OCI-M2 (cell line): ENCODE results near the gene JAK1.
A peak's percentile ranks its signal among the peaks of the same experiment; 100 is the strongest.

Source experiments
- DNase-seq: peaks from one replicate; lab custom pipeline; 2025; ENCODE audit not compliant: unreplicated experiment; lab: John Stamatoyannopoulos, UW

The JAK1 gene

DNA sequence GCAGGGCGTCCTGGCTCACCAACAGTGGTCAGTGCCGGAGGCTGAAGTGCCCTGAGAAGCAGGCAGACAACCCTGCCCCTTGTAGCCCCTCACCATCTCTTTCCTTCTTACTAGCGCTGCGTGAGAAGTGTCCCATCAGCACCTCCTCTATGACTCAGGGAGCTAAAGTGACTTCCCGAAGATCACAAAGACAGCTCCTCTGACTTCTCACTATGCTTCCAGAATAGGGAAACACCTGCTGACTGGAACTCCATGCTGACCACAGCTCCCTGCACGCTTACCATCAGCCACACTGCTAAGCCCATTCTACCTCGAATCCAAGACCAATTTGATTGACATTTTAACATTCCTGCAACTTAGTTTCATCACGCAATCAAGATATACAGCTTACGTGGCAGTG is 92.8 kb downstream of the JAK1 start:
- no peak for DNase-seq

DNA sequence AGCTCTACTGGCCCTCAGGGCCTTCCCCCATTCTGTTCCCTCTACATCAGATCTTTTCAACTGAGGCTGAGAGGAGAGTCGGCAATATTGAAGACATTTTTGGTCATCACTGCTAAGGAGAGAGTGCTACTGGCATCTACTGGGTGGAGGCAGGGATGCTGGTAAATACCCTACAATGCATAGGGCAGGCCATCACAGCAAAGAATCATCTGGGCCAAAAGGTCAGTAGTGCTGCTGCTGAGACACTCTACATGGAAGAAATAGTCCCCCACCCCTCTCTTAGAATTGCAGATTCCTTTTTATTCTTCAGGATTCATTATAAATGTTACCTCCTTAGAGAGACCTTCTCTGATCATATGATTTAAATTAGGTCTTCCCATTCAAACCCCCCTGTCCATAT is 94.3 kb downstream of the JAK1 start:
- DNase-seq: no peak

DNA sequence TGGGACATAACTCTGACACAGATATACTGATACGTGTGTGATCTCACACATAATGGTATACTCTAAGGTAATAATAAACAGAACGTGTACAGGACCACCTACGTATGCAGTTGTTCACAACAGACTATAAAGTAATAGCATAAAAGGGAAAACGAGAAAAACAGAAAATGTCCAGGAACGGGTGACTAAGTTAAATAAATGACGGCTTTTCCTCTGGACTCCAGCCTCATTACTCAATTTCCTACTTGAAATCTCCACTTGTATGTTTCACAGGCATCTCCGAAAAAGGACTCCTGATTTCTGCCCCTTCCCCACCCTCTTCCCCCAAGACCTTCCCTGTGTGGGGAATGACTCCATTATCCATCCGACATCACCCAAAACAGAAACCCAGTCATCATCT is 95.1 kb downstream of the JAK1 start:
- DNase-seq: no peak

DNA sequence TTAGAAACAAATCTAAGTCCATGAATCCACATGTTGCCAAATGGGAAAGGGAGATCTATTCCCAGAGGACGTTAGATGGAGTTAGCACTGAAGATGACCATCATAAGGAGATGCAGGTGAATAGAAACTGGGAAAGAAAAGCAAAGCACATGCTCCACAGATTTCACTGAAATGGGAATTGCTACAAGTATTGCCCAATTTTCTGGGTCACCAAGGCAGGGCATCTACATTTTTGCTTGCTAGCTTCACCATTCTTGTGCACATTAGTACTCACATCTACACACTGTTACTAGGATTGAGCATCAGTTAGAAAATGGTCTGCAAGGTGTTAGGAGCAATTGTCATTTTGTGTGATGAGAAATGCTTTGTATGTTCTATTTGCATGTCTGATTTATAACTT is 99.1 kb downstream of the JAK1 start:
- DNase-seq: no peak

DNA sequence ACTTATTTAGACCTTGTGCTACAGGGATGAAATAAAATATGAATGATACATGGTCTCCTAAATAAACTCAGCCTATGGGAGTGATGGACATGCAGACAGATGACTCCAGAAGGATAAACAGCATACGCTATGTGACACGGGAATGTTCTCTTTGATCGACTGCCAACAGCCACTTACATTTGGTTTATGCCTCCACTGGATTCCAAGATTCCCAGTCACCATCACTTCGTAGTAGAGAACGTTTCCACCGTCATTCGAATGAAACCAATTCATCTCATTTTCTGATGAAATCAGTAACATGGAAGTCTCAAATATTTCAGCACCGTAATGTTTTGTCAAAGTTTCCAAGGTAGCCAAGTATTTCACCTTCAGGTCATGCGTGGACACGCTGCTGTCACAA is 99.7 kb downstream of the JAK1 start:
- DNase-seq: no peak

DNA sequence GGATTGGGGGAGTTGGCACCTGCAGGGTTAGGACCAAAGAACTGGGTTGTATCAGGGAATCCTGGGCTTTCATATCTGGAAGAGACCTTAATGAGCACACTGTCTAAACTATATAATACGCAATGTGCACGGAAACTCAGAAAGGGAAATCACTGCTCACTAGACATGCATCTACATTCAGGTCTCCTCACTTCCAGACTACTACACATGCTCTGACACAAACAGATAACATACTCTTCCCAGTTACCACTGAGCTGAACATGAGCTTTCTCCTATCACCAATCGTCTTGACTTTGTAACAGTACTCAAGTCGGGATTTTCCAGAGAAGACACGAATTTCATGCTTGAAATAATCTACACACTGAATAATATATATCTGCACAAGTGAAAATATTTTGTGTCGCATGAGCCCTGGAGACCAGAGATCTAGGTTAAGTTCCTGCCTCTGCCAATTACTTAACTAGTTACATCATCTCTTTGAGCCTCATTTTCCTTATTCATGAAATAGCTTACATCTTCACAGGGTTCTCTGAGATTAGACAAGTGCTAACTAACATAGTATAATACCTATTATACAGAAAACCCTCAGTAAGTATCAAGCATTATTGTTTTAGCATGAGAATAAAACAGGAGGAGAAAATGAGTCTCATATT is 101.1 kb downstream of the JAK1 start:
- DNase-seq: no peak

DNA sequence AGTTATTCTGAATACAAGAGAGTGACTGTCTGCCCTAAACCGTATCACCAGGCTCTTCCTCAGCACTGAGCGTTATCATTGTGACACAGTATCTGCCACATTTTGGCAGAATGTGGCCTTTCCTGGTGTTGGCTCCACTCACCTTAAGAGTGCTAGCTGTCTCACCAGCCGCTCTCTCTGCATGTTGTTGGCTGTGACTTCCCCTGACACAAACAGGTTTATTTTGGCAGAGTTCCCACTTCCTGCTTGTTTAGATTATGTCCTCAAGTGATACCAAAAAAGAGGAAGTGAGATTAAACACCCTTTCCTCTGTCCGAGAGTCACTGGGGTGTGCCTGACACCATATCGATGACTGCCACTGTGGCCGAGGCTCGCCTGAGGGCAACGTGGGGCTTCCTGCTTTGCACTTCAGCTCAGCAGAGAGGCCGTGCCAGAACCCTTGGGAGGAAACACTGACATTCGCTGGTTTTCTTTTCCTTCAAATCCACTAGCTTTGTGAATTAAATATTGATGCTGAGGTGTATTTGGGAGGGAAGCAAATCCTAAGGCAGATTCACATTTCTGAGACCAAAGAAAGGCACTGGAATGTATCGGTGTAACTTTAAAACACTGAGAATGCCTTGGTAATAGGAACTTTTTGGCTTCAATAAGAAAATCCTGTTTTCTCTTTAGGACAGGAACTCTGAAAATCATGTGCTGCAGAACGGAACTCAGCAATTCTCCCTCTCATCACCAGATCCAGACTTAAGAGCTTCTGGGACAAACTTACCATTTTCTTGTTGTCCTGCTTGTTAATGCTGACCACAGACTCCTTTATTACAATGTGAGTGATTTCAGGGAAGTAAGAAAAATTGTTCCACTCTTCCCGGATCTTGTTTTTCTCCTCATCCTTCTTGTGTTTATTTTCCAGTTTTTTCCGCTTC is 102.1 kb downstream of the JAK1 start:
- peak; percentile 75 for DNase-seq

DNA sequence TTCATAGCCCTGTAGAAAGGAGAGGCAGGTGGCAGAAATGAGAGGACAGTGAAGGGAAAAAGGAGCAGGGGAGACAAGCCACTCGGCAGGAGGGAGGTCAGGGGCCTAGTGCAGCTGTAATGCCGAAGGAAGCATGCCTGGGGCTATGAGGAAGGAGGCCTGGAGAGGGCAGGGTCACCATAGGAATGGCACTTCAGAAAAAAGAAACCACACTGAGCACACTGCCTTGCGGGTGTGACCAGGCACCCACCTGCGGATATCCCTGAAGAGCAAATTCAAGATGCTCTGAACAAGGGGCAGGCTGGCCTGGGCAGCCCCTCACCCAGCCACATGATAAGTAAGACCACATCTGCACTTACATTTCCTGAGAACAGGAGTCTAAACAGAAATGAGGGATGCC is 104.7 kb downstream of the JAK1 start:
- no peak for DNase-seq

DNA sequence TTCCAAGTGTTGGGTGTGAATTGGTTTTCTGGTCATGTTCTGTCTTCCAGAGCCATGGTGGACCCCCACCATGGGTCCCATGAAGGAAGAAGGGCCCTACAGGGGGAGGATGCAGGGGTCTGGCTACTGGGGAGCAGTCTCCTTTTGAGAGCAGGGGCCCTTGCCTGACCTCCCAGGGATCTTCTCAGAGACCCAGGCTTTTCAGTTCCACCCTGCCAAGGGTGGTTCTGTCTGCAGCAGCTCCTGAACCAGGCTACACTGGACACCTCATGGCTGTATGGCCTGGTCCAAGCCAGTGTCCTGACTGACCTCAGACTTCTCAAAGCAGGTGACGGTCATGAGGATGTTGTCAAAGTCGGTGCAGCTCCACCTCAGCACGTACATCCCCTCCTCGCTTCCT is 109.0 kb downstream of the JAK1 start:
- DNase-seq: no peak

DNA sequence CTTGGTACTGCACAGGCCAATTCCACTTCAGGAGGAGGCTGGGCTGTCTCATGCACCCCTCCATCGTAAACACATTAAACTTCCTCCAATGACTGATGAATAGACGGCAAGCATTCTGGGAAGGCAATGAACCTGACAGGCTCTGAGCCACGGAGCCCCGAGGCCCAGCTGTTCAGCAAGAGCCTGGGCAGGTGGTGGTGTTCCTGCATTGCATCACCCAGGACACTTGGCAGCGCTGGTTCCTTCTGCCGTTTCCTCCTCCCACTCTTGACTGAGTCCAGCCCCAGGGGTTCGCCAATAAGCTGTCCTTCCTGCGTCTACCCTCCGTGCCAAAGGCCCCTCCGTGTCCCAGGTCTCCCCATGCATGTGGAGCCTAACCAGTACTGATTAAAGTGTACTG is 109.8 kb downstream of the JAK1 start:
- DNase-seq: no peak

DNA sequence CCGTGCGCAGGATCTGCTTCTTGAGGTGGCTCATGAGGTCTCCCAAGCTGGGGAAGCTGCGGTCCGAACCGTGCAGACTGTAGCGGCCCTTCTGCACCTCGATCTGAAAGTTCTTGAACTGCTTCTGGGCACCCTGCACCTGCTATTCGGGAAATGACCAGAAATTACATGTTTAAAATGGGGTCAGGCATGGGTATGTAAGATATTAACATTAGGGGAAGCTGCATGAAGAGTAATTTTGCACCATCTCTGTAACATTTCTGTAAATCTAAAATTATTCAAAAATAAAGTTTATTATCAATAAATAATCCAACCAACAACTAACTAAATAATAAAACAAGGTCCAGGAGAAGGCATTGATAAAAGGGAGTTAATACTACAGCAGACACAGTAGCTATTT is 110.8 kb downstream of the JAK1 start:
- DNase-seq: no peak

DNA sequence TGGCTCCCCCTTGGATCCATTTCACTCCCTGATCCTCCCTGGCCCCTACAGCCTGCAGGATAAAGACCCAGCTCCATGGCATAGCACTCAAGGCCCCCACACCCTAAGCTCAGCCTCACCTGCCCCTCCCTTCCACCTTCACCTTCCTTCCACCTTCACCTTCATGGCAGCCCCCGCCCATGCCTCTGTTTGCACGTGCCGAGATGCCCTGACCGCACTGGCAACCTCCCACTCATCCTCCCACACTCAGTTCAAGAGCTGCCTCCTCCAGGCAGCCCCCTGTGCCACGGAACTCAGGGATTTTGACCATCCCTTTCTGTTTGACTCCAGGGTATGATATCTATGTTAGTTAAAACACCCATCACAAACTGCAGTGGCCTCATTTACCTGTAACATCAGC is 111.7 kb downstream of the JAK1 start:
- no peak for DNase-seq

DNA sequence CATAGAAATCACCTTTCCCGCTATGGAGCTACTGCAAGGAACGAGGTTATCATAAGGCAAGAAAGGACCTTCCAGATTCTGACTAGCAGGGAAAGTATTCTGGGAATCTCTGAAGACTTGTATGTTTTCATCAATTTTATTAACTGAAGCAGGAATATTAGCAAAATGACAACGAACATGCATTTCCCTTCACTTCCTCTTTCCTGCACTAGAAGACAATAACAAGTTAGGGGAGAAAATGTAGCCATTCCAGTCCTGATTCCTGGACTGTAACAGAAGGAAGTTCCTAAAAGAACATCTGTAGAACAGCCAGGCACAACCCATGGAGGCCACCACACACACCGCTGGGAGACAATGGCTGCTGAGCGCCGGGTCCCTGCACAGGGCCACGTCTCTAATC is 114.7 kb downstream of the JAK1 start:
- no peak for DNase-seq

DNA sequence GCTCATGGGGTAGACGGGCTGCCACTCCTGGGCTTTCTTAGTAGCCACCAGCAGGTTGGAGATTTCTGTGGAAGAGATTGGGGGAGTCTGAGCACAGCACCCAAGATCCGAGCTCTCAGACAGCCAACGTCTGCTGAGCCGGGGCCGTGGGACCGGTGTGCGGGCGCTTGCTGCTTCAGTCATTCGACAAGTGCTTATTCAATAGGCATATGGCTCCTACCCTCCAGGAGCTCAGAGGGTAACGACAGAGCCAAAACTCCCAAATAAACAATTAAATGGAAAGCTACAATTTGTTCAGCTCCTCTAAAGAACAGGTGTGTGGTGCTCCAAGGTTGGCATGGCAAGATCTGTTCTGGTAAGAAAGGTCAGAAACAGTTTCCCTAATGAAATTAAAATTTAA is 115.5 kb downstream of the JAK1 start:
- no peak for DNase-seq

DNA sequence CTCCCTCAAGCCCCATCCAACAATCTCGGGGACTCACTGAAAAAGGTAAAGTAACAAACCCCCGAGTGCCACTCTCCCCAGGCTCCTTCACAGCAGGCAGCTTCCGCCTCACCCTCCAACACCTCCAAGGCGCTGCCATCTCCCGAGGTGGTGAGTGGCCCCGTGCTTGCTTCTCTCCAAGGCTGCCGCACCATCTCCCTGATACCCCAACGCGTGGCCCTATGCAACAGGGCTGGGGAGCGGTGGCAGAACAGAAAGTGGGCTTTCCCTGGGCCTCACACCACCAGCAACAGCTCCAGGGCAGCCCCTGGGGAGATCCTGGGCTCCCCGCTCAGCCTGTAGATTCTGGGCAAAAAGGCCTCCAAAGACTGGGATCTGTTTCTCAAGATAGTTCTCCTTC is 116.4 kb downstream of the JAK1 start:
- DNase-seq: no peak

DNA sequence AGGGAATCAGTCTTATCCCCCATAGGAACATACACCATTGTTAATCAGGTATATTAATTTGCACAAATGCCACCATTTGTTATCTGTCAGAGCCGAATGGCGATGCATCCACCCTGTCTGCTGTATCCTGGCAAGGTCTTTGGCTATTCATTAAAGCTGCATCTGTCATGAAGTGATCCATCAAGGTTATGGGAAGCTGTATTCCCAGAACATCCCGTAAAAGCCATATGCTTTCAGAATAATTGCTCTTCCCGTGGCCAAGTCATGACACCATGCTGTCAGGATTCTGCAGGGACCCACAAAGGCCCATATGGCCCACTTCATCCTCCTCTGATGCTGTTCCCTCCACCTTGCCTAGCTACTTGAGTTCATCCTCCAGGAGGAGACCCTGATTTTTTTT is 117.5 kb downstream of the JAK1 start:
- no peak for DNase-seq

DNA sequence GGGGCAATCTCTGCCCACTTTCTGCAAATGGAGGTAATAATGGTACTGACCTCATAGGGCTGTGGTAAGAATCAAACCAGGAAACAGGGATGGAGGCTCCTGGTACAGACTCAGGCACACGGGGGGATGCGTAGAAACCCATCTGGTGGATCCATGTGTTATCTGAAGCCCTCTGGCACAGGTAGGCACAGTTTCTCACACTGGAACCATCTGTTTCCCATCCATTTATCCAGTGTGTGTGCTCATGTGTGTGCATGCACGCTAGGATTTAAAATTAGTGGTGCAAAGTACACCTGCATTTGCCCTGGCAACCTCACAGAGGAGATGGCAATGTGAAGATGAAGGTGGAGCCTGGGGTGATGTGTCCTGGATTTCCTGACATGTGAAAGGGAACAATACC is 118.2 kb downstream of the JAK1 start:
- no peak for DNase-seq

DNA sequence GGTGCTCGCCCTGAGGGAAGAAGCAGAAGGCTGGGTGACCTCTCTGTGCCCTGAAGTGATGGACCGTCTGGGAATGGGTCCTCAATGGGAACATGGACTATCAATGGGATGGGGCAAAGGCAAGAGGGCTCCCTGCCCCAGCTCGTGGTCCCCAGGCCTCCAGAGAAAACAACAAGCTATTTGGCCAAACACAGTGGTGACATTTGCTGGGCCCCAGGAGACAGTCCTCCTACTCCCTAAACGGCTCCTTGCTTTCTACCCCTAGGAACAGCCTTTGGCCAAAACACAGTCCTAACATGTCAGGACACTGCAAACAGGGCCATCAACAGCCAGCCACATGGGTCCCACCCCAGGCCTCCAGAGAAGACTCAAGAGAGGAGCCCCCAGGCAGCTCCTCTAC is 118.7 kb downstream of the JAK1 start:
- no peak for DNase-seq

DNA sequence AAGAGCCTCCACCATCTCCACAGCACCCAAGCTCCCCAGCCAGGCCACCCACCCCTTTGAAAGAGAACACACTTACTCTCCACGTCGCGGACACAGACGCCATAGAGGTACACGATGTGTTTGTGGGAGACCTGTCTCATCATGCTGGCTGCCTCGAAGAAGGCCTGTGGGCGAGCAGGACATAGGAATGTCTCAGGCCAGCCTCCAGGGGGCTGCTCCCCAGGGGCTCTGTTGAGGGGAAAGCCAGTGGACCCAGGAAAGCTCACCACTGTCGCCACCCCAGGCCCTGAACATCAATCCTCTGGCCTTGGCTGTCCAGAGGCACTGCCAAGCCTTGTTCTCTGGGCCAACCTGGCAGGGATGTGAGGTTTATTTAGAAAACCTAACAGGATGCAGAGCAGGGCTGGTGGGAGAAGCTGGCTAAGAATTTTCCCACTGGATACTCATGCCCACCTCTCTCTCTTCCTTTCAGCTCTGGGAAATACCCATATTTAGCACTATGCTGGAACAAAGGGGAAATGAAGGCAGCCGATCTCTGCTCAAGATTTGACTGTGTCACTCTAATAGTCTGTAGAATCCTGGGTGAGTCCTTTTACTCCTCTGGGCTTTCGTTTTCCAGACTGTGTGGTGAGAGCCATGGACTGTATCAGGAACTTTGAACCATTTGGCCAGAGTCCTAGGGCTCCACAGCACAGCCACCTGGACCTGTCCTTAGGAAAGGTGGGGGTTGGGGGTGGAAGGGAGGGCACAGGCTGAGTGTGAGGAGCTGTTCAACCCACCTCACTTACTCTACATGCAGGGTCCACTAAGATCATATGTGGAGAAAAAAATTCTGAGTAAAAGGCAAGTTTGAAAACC is 119.5 kb downstream of the JAK1 start:
- no peak for DNase-seq

DNA sequence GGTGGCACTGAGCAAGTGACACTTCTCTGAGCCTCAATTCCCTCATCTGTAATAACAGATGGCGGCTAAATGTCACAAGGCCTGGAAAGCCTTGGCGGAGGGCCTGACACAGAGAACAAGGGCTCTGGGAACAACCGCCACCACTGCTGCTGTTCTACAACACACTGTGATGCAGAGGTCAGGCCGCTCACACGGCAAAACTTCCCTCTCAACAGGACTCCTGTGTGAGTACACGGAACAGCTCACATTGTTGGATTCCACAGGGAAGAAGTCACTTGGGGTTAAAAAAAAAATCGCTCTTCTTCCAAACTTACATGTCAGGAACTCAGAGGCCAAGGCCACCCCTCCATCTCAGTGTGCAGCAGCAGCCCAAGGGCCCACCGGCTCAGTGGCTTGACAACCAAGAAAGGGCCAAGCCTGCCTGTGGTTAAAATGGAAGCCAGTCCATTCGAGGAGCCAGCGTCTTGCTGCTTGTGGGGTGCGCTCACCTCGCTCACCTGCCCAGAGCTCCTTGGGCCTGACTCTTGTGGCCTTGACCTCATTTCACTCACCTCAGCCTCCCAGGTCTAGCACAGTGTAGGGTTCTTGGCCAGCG is 120.4 kb downstream of the JAK1 start:
- DNase-seq: no peak

DNA sequence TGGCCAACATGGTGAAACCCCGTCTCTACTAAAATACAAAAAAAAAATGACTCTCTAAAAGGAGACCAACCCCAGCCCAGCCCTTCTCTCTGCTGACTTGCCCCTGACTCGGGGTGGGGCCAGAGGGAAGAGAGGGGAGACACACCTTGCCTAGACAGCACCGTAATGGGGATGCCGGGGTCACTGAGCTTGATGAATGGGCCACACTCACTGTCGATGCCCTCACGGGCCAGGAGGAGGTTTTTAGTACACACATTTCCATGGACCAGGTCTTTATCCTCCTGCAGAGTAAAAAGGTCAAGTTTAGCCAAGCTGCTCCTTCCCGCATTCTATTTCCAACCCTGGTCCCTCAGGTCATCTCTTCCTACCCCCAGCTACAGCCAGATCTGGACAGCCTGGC is 121.7 kb downstream of the JAK1 start:
- DNase-seq: no peak
